ENCODE data around the gene NTMT2. TPM values are rescaled to one million over a fixed set of nuclear protein-coding genes. Genes with fewer than 3 reads are reported as not detected.
"Not testable (repeated sequence)": the region's sequence is repeated elsewhere in the genome, so short reads cannot be mapped to it uniquely, and the experiment has no call there.

Gene NTMT2
- total and polyA plus RNA-seq, 4 experiments from 2014 or later = not detected

GRCh38 chr1:170156594-170156993 is 10.8 kb downstream of the NTMT2 start:
- Histone ChIP-seq H3K27ac (ENCODE audit: low read depth, low read length) (no peak overlapping the region), H3K36me3 (ENCODE audit: insufficient read depth, low read length) (no peaks in the 10 kb centered on the region), H3K4me3 (ENCODE audit: low read length in 2 of 2) (no peak overlapping the region), H3K9me3 (ENCODE audit: control insufficient read depth in 1 of 2, low read length in 2 of 2) (peaks cover 0 to 5% of the 10 kb centered on the region in 2 donors), H3K4me1 (ENCODE audit: insufficient read depth, low read length) (no peaks in the 10 kb centered on the region), H3K27me3 (ENCODE audit: insufficient read depth, low read length) (no peaks in the 10 kb centered on the region)
- H3K4me1 Mint-ChIP-seq = no peaks in the 10 kb centered on the region
- intact Hi-C loops (cut with micrococcal nuclease) = no loop called here
- no peak overlapping the region for H3K27ac Mint-ChIP-seq
- no peak overlapping the region for H3K4me3 Mint-ChIP-seq
- H3K9me3 Mint-ChIP-seq = peaks cover 10 to 35% (median 17%) of the 10 kb centered on the region in 8 donors
- DNase-seq = no peak
- peaks cover 1 to 4% of the 10 kb centered on the region in 2 donors for H3K36me3 Mint-ChIP-seq
- H3K27me3 Mint-ChIP-seq = peaks cover 0 to 6% of the 10 kb centered on the region in 2 donors
- CTCF ChIA-PET (ENCODE audit: partially characterized antibody) = no interaction called here
- POLR2A ChIA-PET (ENCODE audit: partially characterized antibody) = no interaction called here

GRCh38 chr1:170157820-170158219 is 12.1 kb downstream of the NTMT2 start:
- Histone ChIP-seq H3K4me1 (ENCODE audit: insufficient read depth, low read length) (no peaks in the 10 kb centered on the region), H3K4me3 (ENCODE audit: low read length in 2 of 2) (no peak overlapping the region), H3K27me3 (ENCODE audit: insufficient read depth, low read length) (no peaks in the 10 kb centered on the region), H3K9me3 (ENCODE audit: control insufficient read depth in 1 of 2, low read length in 2 of 2) (peaks cover 0 to 5% of the 10 kb centered on the region in 2 donors), H3K27ac (ENCODE audit: low read depth, low read length) (no peak overlapping the region), H3K36me3 (ENCODE audit: insufficient read depth, low read length) (no peaks in the 10 kb centered on the region)
- DNase-seq = no peak
- Mint-ChIP-seq H3K4me3 (no peak overlapping the region), H3K36me3 (peaks cover 1 to 4% of the 10 kb centered on the region in 2 donors), H3K9me3 (peaks cover 6 to 26% (median 16%) of the 10 kb centered on the region in 8 donors), H3K4me1 (no peaks in the 10 kb centered on the region), H3K27ac (no peak overlapping the region), H3K27me3 (peaks cover 2 to 6% of the 10 kb centered on the region in 2 donors)
- ChIA-PET CTCF (ENCODE audit: partially characterized antibody) (no interaction called here), POLR2A (ENCODE audit: partially characterized antibody) (no interaction called here)
- intact Hi-C loops (cut with micrococcal nuclease) = no loop called here

DNA sequence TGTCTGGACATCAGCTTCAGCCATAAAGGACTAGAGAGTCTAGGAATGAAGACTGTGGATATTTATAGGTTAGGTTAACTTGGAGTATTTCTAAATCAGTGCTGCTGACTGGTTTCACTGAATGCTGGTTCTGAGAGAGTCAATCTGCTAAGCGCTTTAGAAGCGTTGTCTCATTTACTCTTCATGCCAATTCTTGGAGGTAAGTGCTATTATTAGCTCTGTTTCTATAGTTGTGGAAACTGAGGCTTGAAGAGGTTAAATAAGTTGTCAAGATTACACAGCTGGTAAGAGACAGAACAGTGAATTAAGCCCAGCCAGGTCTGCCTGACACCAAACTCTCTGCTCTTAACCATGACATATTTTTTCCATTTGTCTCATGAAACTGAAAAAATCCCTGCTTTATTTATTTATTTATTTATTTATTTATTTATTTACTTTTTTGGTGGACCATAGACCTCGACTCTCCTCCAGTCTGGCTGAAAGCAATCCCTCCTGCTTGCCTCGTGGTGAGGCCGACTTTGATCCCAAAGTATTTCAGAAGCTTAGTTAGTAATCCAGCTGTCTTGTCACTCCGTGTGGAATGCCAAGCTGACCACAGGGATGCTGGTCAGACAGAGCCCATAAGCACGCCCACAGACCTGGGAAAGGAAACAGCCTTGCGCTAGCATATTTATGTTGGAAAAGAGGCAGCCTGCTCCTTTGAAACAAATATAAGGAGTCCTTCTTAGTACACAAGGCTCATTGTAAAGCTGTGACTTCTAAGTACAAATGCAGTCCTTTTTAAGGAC is 16.9 kb downstream of the NTMT2 start:
- ChIA-PET CTCF (ENCODE audit: partially characterized antibody) (no interaction called here), POLR2A (ENCODE audit: partially characterized antibody) (no interaction called here)
- Histone ChIP-seq H3K27me3 (ENCODE audit: insufficient read depth, low read length) (no peaks in the 10 kb centered on the region), H3K4me1 (ENCODE audit: insufficient read depth, low read length) (no peaks in the 10 kb centered on the region), H3K27ac (ENCODE audit: low read depth, low read length) (no peak overlapping the region), H3K9me3 (ENCODE audit: control insufficient read depth in 1 of 2, low read length in 2 of 2) (no peaks in the 10 kb centered on the region), H3K4me3 (ENCODE audit: low read length in 2 of 2) (no peak overlapping the region), H3K36me3 (ENCODE audit: insufficient read depth, low read length) (no peaks in the 10 kb centered on the region)
- intact Hi-C loops (cut with micrococcal nuclease) = no loop called here
- no peak for DNase-seq
- H3K4me1 Mint-ChIP-seq = peaks cover 0 to 2% (median 0%) of the 10 kb centered on the region in 4 donors
- H3K4me3 Mint-ChIP-seq = no peak overlapping the region
- no peaks in the 10 kb centered on the region for H3K36me3 Mint-ChIP-seq
- peaks cover 0 to 6% (median 0%) of the 10 kb centered on the region in 8 donors for H3K9me3 Mint-ChIP-seq
- no peak overlapping the region for H3K27ac Mint-ChIP-seq
- H3K27me3 Mint-ChIP-seq = peaks cover 0 to 2% of the 10 kb centered on the region in 2 donors

- DNase-seq = no peak
- no peaks in the 10 kb centered on the region for H3K9me3 ChIP-seq (ENCODE audit: control insufficient read depth in 1 of 2, low read length in 2 of 2)
- Mint-ChIP-seq H3K27me3 (peaks cover 0 to 2% of the 10 kb centered on the region in 2 donors), H3K4me1 (peaks cover 4 to 11% (median 7%) of the 10 kb centered on the region in 4 donors), H3K27ac (no peak overlapping the region), H3K36me3 (no peaks in the 10 kb centered on the region), H3K4me3 (no peak overlapping the region), H3K9me3 (peaks cover 0 to 3% (median 0%) of the 10 kb centered on the region in 8 donors)
- H3K4me1 ChIP-seq (ENCODE audit: insufficient read depth, low read length) = no peaks in the 10 kb centered on the region
- H3K27ac ChIP-seq (ENCODE audit: low read depth, low read length) = no peak overlapping the region
- no peak overlapping the region for H3K4me3 ChIP-seq (ENCODE audit: low read length in 2 of 2)
- intact Hi-C loops (cut with micrococcal nuclease) = no loop called here
- ChIA-PET CTCF (ENCODE audit: partially characterized antibody) (no interaction called here), POLR2A (ENCODE audit: partially characterized antibody) (no interaction called here)
- no peaks in the 10 kb centered on the region for H3K36me3 ChIP-seq (ENCODE audit: insufficient read depth, low read length)
- no peaks in the 10 kb centered on the region for H3K27me3 ChIP-seq (ENCODE audit: insufficient read depth, low read length)
These were observed 18.5 kb downstream of the NTMT2 start for GRCh38 chr1:170164103-170164763.

DNA sequence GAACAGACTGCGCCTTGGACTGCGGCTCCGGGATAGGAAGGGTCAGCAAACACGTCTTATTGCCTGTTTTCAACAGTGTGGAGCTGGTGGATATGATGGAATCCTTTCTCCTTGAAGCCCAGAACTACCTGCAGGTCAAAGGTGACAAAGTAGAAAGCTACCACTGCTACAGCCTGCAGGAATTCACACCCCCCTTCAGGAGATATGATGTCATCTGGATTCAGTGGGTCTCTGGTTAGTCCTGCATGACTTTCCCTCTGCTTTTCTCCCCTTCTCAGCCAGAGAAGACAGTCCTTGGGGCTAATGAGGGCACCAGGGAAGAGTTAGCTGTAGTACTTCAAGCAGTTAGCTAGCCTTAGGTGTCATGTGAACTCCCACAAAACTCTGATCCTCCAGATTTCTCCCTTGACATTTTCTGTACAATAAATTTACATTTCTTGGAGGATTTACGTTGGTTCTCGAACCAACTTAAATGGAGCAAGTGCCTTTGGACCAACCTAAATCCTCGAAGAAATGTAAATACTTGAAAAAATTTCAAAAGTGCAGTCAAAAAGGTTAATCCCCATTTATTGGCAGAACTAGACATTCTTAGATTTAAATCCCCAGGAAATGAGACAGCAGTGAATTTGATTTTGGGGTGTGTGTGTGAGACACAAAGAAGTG is 20.9 kb downstream of the NTMT2 start:
- no peak overlapping the region for H3K27ac ChIP-seq (ENCODE audit: low read depth, low read length)
- peaks cover 3 to 18% (median 12%) of the 10 kb centered on the region in 8 donors for H3K9me3 Mint-ChIP-seq
- peaks cover 4 to 14% (median 7%) of the 10 kb centered on the region in 4 donors for H3K4me1 Mint-ChIP-seq
- ChIA-PET CTCF (ENCODE audit: partially characterized antibody) (no interaction called here), POLR2A (ENCODE audit: partially characterized antibody) (no interaction called here)
- no peak for DNase-seq
- no peaks in the 10 kb centered on the region for H3K27me3 ChIP-seq (ENCODE audit: insufficient read depth, low read length)
- H3K4me1 ChIP-seq (ENCODE audit: insufficient read depth, low read length) = no peaks in the 10 kb centered on the region
- no peak overlapping the region for H3K4me3 ChIP-seq (ENCODE audit: low read length in 2 of 2)
- peaks cover 0 to 1% of the 10 kb centered on the region in 2 donors for H3K36me3 Mint-ChIP-seq
- intact Hi-C loops (cut with micrococcal nuclease) = no loop called here
- H3K4me3 Mint-ChIP-seq = no peak overlapping the region
- peaks cover 0 to 2% of the 10 kb centered on the region in 2 donors for H3K27me3 Mint-ChIP-seq
- H3K9me3 ChIP-seq (ENCODE audit: control insufficient read depth in 1 of 2, low read length in 2 of 2) = no peaks in the 10 kb centered on the region
- no peaks in the 10 kb centered on the region for H3K36me3 ChIP-seq (ENCODE audit: insufficient read depth, low read length)
- no peak overlapping the region for H3K27ac Mint-ChIP-seq

- H3K27ac Mint-ChIP-seq = peak overlapping the region in 3 of 7 donors; percentile 5 to 22 (median 15)
- Histone ChIP-seq H3K27me3 (ENCODE audit: insufficient read depth, low read length) (no peaks in the 10 kb centered on the region), H3K9me3 (ENCODE audit: control insufficient read depth in 1 of 2, low read length in 2 of 2) (no peaks in the 10 kb centered on the region), H3K36me3 (ENCODE audit: insufficient read depth, low read length) (no peaks in the 10 kb centered on the region), H3K4me3 (ENCODE audit: low read length in 2 of 2) (no peak overlapping the region), H3K4me1 (ENCODE audit: insufficient read depth, low read length) (no peaks in the 10 kb centered on the region), H3K27ac (ENCODE audit: low read depth, low read length) (no peak overlapping the region)
- ChIA-PET POLR2A (ENCODE audit: partially characterized antibody) (no interaction called here), CTCF (ENCODE audit: partially characterized antibody) (no interaction called here)
- no peak for DNase-seq
- peaks cover 4 to 14% (median 7%) of the 10 kb centered on the region in 4 donors for H3K4me1 Mint-ChIP-seq
- intact Hi-C loops (cut with micrococcal nuclease) = no loop called here
- peaks cover 0 to 1% of the 10 kb centered on the region in 2 donors for H3K36me3 Mint-ChIP-seq
- peak overlapping the region in 7 of 8 donors; percentile 17 to 73 (median 47) for H3K4me3 Mint-ChIP-seq
- H3K27me3 Mint-ChIP-seq = no peaks in the 10 kb centered on the region
- peaks cover 6 to 21% (median 12%) of the 10 kb centered on the region in 8 donors for H3K9me3 Mint-ChIP-seq
These were observed 22.5 kb downstream of the NTMT2 start for GRCh38 chr1:170168265-170168664.

DNA sequence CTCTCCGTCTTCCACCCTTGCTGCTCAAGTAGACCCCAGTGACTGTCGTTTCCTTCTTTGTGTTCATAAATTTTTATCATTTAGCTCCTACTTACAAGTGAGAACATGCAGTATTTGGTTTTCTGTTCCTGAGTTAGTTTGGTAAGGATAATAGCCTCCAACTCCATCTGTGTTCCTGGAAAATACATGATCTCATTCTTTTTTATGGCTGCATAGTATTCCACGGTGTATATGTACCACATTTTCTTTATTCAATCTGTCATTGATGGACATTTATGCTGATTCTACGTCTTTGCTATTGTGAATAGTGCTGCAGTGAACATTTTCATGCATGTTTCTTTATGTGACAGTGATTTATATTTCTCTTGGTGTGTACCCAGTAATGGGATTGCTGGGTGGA is 24.8 kb downstream of the NTMT2 start:
- intact Hi-C loops (cut with micrococcal nuclease); H3K36me3 Mint-ChIP-seq; CTCF ChIA-PET (ENCODE audit: partially characterized antibody); DNase-seq; H3K27ac ChIP-seq (ENCODE audit: low read depth, low read length); H3K4me1 ChIP-seq (ENCODE audit: insufficient read depth, low read length); H3K36me3 ChIP-seq (ENCODE audit: insufficient read depth, low read length); H3K4me3 Mint-ChIP-seq; H3K4me3 ChIP-seq (ENCODE audit: low read length in 2 of 2); H3K9me3 ChIP-seq (ENCODE audit: control insufficient read depth in 1 of 2, low read length in 2 of 2); H3K27me3 Mint-ChIP-seq; POLR2A ChIA-PET (ENCODE audit: partially characterized antibody); H3K27ac Mint-ChIP-seq; H3K27me3 ChIP-seq (ENCODE audit: insufficient read depth, low read length): not testable (repeated sequence)
- H3K4me1 Mint-ChIP-seq = peaks cover 4 to 14% (median 6%) of the 10 kb centered on the region in 4 donors
- H3K9me3 Mint-ChIP-seq = peaks cover 6 to 22% (median 16%) of the 10 kb centered on the region in 8 donors

Measured in CD4-positive, alpha-beta memory T cell (primary cell).